ENCODE data around the gene AACS. TPM values are rescaled to one million over a fixed set of nuclear protein-coding genes. Genes with fewer than 3 reads are reported as not detected.
"Not testable (repeated sequence)": the region's sequence is repeated elsewhere in the genome, so short reads cannot be mapped to it uniquely, and the experiment has no call there.

Gene AACS
- total RNA-seq, 1 donor = 12.0 TPM

DNA sequence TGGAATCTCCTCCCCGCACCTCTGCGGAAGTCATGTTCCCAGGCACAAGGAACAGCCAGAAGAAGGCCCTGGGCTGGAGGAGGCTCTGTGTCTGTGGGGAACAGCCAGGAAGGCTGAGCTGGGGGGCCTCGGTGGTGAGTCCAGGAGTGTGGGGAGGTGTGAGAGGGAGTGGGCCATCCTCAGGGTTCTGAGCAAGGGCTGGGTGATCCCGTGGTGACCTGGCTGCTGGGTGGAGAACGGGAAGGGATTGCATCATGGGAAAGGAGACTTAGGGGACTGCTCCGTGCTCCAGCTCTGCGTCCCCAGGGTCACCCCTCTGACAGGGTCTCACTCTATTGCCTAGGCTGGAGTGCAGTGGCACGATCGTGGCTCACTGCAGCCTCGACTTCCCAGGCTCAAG is 13.8 kb downstream of the AACS start:
- TF ChIP-seq, protein P1, sequence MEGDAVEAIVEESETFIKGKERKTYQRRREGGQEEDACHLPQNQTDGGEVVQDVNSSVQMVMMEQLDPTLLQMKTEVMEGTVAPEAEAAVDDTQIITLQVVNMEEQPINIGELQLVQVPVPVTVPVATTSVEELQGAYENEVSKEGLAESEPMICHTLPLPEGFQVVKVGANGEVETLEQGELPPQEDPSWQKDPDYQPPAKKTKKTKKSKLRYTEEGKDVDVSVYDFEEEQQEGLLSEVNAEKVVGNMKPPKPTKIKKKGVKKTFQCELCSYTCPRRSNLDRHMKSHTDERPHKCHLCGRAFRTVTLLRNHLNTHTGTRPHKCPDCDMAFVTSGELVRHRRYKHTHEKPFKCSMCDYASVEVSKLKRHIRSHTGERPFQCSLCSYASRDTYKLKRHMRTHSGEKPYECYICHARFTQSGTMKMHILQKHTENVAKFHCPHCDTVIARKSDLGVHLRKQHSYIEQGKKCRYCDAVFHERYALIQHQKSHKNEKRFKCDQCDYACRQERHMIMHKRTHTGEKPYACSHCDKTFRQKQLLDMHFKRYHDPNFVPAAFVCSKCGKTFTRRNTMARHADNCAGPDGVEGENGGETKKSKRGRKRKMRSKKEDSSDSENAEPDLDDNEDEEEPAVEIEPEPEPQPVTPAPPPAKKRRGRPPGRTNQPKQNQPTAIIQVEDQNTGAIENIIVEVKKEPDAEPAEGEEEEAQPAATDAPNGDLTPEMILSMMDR (IDR thresholded peaks at IDR 0.05; ENCODE audit: insufficient read depth, low read length) = no peak
- no peak overlapping the region for H3K4me3 ChIP-seq (ENCODE audit: low read depth, low read length)
- no peak for DNase-seq (ENCODE audit: low read depth)

DNA sequence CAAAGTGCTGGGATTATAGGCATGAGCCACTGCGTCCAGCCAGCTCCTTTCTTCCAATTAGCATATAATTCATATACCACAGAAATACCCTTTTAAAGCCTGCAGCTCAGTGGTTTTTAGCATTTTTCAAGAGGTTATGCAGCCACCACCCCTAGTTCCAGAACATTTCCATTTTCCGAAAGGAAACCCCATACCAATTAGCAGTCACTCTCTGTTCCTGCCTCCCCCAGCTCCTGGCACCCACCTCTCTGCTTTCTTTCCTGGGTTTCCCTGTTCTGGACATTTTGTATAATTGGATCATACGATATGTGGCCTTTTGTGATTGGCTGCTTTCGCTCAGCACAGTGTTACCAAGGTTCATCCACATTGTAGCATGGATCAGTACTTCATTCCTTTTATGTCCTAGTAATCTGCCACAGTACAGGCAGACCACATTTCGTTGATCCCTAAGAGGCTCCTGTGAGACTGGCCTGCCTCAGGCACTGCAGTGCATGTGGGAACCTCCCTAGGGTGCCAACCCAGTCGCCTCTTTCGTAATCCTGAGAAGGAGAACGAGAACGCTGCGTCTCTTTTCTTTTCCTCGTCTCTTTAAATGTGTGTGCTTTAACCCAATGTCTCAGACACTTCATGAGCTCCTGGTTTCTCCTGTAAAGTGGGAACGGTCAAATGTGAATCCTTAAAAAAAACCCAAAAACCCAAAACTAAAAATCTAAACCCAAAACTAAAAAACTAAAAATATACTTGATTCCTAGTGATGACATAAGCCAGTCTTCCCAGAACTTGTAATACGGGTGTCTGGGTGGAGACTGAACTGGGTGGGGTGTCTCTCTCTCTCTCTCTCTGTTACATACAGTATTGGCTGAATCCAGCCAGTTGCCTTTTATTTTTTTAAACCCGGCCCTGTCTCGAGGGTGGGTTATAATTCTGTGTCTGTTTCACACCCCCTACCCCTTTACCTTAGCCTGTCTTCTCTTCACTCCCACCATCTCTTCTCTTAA is 14.7 kb downstream of the AACS start:
- no peak overlapping the region for H3K4me3 ChIP-seq (ENCODE audit: low read depth, low read length)
- DNase-seq (ENCODE audit: low read depth) = peak; percentile 86

DNA sequence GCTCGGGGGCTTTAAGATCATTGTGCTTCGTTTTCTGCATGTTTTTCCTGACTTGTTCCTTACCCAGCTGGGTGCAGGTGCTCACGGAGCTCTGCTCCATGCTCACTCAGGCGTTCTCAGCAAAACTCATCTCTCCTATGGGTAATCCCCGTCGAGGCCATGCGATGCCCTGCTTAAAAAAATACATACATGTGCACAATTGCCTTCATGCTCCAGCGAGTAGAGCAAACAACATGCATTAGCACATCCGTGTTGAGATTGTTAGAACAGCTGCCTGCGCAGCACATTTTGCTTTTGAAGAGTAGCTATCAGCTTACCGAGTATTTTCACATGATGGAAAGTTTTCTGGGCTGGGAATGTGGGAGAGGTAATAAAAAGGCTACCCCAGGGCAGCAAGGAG is 16.2 kb downstream of the AACS start:
- H3K4me3 ChIP-seq (ENCODE audit: low read depth, low read length) = no peak overlapping the region
- TF ChIP-seq, protein P1 (IDR thresholded peaks at IDR 0.05; ENCODE audit: insufficient read depth, low read length) = no peak
- no peak for DNase-seq (ENCODE audit: low read depth)

More for the DNA sequence above, 14.7 kb downstream of the AACS start:
- TF ChIP-seq, protein P1 (IDR thresholded peaks at IDR 0.05; ENCODE audit: insufficient read depth, low read length) = no peak

DNA sequence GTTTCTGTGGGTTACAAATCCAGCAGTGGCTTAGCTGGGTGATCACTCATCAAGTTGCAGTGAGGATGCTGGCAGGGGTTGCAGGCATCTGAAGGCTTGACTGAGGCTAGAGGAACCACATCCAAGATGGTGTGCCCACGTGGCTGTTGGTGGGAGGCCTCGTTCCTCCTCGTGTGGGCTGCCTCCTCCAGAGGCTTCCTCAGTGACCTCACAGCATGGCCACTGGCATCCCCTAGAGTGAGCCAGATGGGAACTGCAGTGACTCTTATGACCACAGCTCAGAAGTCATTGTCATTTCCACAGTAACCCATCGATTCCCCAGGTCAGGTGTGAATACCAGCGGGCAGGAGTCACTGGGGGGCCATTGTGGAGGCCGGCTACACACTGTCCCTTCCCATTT is 17.8 kb downstream of the AACS start:
- no peak overlapping the region for H3K4me3 ChIP-seq (ENCODE audit: low read depth, low read length)
- TF ChIP-seq, protein P1 (IDR thresholded peaks at IDR 0.05; ENCODE audit: insufficient read depth, low read length) = no peak

DNA sequence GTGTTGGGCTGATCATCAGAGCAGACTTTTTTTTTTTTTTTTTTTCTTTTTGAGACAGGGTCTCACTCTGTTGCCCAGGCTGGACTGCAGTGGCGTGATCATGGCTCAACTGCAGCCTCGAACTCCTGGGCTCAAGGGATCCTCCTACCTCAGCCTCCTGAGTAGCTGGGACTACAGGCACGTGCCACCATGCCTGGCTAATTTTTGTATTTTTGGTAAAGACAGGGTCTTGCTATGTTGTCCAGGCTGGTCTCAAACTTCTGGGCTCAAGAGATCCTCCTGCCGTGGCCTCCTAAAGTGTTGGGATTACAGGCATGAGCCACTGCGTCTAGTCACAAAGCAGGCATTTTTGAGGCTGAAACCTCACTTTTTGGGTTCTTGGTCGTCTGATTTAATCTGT is 23.0 kb downstream of the AACS start:
- DNase-seq (ENCODE audit: low read depth); H3K4me3 ChIP-seq (ENCODE audit: low read depth, low read length): not testable (repeated sequence)

More for the DNA sequence above, 17.8 kb downstream of the AACS start:
- no peak for DNase-seq (ENCODE audit: low read depth)

DNA sequence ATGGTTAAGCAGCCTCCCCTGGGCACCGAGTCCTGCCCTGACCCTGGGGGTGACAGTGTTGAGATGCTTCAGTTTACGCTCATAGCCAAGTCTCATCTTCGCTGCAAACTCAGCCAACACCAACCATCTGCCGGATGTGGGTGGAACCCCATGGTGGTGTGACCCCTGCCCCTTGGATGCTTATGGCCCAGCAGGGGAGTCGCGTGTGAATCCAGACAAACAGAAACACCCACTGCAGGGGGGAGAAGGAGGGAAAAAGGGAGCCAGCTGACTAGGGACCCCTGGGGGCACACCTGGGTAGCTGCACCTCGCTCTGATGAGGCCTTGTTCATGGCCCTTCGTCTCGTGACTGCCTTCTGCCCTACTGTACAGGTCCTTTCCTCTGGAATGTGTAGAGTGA is 23.8 kb downstream of the AACS start:
- H3K4me3 ChIP-seq (ENCODE audit: low read depth, low read length) = no peak overlapping the region
- DNase-seq (ENCODE audit: low read depth) = no peak
- TF ChIP-seq, protein P1 (IDR thresholded peaks at IDR 0.05; ENCODE audit: insufficient read depth, low read length) = no peak

DNA sequence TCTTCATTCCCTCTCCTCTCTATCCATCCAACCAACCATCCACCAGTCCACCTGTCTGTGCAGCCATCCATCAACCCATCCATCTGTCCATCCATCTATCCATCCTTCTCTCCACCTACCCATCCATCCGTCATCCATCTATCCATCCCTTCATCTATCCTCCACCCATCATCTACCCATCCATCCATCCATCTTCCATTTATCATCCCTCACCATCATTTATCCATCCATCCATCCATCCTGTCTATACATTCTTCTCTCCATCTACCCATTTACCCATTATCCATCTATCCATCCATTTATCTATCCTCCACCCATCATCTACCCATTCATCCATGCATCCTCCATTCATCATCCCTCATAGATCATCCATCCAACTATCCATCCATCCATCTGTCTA is 24.4 kb downstream of the AACS start:
- TF ChIP-seq, protein P1 (IDR thresholded peaks at IDR 0.05; ENCODE audit: insufficient read depth, low read length) = no peak
- no peak overlapping the region for H3K4me3 ChIP-seq (ENCODE audit: low read depth, low read length)
- no peak for DNase-seq (ENCODE audit: low read depth)

Data from fibroblast of the aortic adventitia (primary cell).